Keratinocyte (primary cell): ENCODE data around the gene CELF5. TPM values are rescaled to one million over a fixed set of nuclear protein-coding genes. Genes with fewer than 3 reads are reported as not detected.

Experiments used
- DNase-seq: peaks from one replicate; pipeline ENCODE4 v3.0.0-alpha.2; 2011; ENCODE audit warnings: low read depth, missing footprints, low spot score
- FAIRE-seq: peaks from 2 replicates; lab custom pipeline; 2011; peaks lifted over from hg19 to GRCh38; lab: Jason Lieb, UNC
- H2AFZ ChIP-seq: 2 replicates; pipeline ENCODE4 v1.6.0; 2012; ENCODE audit warnings: low read length, control low read depth, inconsistent platforms; ENCODE audit not compliant: control insufficient read depth
- H3K27ac ChIP-seq: 2 replicates; pipeline ENCODE4 v1.5.1; 2011; ENCODE audit warnings: low read length; ENCODE audit not compliant: control insufficient read depth, insufficient read depth
- H3K27me3 ChIP-seq: 3 replicates; pipeline ENCODE4 v1.6.0; 2011; ENCODE audit warnings: low read length; ENCODE audit not compliant: control insufficient read depth, insufficient read depth; ENCODE audit errors: extremely low read depth
- H3K36me3 ChIP-seq, 2 experiments: 2 replicates in 1 of 2; 3 replicates in 1 of 2; pipeline ENCODE4 v1.5.1; 2011; ENCODE audit warnings: low read length in 2 of 2, mild to moderate bottlenecking in 1 of 2; ENCODE audit not compliant: control insufficient read depth in 2 of 2, insufficient read depth in 2 of 2; ENCODE audit errors: extremely low read depth in 1 of 2
- H3K4me1 ChIP-seq: 3 replicates; pipeline ENCODE4 v1.5.1; 2011; ENCODE audit warnings: low read length; ENCODE audit not compliant: control insufficient read depth, insufficient read depth; ENCODE audit errors: extremely low read depth
- H3K4me2 ChIP-seq: 3 replicates; pipeline ENCODE4 v1.6.0; 2011; ENCODE audit warnings: low read depth, low read length; ENCODE audit not compliant: control insufficient read depth, insufficient read depth; ENCODE audit errors: extremely low read depth
- H3K4me3 ChIP-seq, 3 experiments: fragments of 200-600 bp in 1 of 3; sonication (generic) in 1 of 3; 2 replicates in 2 of 3; 3 replicates in 1 of 3; pipeline ENCODE4 v1.5.1; 2011 to 2016; ENCODE audit warnings: low read length in 3 of 3, mild to moderate bottlenecking in 3 of 3, control low read depth in 2 of 3, inconsistent platforms in 1 of 3, low read depth in 1 of 3, mixed read lengths in 1 of 3, mixed run types in 1 of 3, moderate library complexity in 1 of 3; ENCODE audit not compliant: control insufficient read depth in 2 of 3, insufficient read depth in 2 of 3; ENCODE audit errors: extremely low read depth in 1 of 3
- H3K79me2 ChIP-seq: 2 replicates; pipeline ENCODE4 v1.6.0; 2012; ENCODE audit warnings: low read length; ENCODE audit not compliant: control insufficient read depth, insufficient read depth
- H3K9ac ChIP-seq: 3 replicates; pipeline ENCODE4 v1.6.0; 2011; ENCODE audit warnings: low read length; ENCODE audit not compliant: control insufficient read depth, insufficient read depth; ENCODE audit errors: extremely low read depth
- H3K9me1 ChIP-seq: 3 replicates; pipeline ENCODE4 v1.6.0; 2011; ENCODE audit warnings: low read length; ENCODE audit not compliant: control insufficient read depth, insufficient read depth; ENCODE audit errors: extremely low read depth
- H3K9me3 ChIP-seq: 2 replicates; pipeline ENCODE4 v1.5.1; 2012; ENCODE audit warnings: low read depth, low read length; ENCODE audit not compliant: control insufficient read depth
- H4K20me1 ChIP-seq: 3 replicates; pipeline ENCODE4 v1.6.0; 2011; ENCODE audit warnings: low read length; ENCODE audit not compliant: control insufficient read depth, insufficient read depth; ENCODE audit errors: extremely low read depth
- CTCF ChIP-seq, 3 experiments: IDR thresholded peaks in 1 of 3; conservative IDR thresholded peaks in 1 of 3; optimal IDR thresholded peaks in 1 of 3; 2 replicates in 2 of 3; 3 replicates in 1 of 3; pipeline versions ENCODE3 to v1.5.1; 2011; ENCODE audit warnings: low read length in 3 of 3, mild to moderate bottlenecking in 3 of 3, moderate library complexity in 2 of 3, control low read depth in 1 of 3, inconsistent platforms in 1 of 3; ENCODE audit not compliant: insufficient read depth in 2 of 3; ENCODE audit errors: extremely low read depth in 1 of 3
- EZH2 ChIP-seq: IDR thresholded peaks from one replicate; pipeline ENCODE4 v1.6.1; 2012; ENCODE audit warnings: inconsistent platforms, mild to moderate bottlenecking, low read length, moderate library complexity
- dilution Hi-C: fragments of 300-500 bp; cut with MboI; formaldehyde crosslinking; loops from one replicate; pipeline ENCODE4 v1.7.0; 2020; ENCODE audit warnings: low sequenced_read_pairs; ENCODE audit not compliant: extremely low pct_ligation_motif_present
- polyA plus RNA-seq, 5 experiments: library from polyadenylated mRNA; depleted of rRNA in 3 of 5; stranded (reverse) in 3 of 5; stranded (forward) in 1 of 5; unstranded in 1 of 5; fragments of >200 nt; gene quantifications; 1 replicate in 1 of 5; 2 replicates in 3 of 5; 3 replicates in 1 of 5; pipeline versions ENCODE4 v1.2.1 to v1.2.3, GENCODE V29; 2011 to 2012; ENCODE audit warnings: missing spikeins in 2 of 5, low read depth in 1 of 5, low replicate concordance in 1 of 5

The CELF5 gene
- polyA plus RNA-seq, 1 donor (not counting 4 experiments of a cell fraction or from before 2014, with no cell fraction given) = 0.04 TPM

DNA sequence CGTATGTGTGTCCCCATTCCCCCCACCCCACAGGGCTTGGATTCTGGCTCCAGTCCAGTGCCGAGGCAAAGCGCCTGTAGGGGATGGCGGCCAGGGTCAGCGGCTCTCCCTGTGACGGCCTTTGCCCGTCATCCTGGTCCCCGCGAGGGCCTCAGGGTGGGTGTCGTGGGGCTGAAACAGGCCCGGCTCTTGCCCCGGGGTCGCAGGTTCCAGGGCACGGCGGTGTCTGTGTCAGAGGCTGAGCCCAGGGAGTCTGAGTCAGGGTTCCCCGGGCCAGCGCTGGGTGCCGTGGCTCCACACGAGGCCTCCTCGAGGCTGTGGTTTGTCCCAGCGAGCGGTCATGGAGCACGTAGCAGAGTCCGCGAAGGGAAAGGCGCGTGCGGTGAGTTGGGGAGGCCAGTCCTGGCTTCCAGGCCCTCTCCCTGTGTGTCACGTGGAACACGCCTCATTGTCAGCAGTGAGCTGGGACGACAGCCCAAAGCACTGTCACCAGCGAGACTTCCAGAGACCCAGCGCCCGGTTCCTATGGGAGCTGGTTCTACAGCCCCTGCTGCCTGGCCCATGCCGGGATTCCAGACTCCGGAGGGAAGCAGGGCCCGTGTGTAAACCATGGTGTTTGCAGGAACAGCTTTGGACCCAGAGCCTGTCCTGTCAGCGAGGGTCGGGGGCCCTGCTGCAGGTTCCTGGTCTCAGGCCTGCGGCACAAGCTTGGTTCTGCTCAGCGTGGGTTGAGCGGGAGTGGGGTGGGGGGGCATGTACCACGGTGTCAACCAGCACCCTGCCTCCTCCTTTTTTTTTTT is 25.4 kb upstream of the CELF5 start:
- no peak overlapping the region for H3K4me2 ChIP-seq
- H3K27ac ChIP-seq = no peak overlapping the region
- dilution Hi-C loops = no loop called here
- H4K20me1 ChIP-seq = no peaks in the 10 kb centered on the region
- no peaks in the 10 kb centered on the region for H3K9me3 ChIP-seq
- no peak for DNase-seq
- H2AFZ ChIP-seq = no peak overlapping the region
- TF ChIP-seq CTCF (optimal IDR thresholded peaks at IDR 0.05 in 1 of 3, IDR thresholded peaks at IDR 0.05 in 1 of 3, conservative IDR thresholded peaks at IDR 0.05 in 1 of 3; ENCODE audit: extremely low read depth in 1 of 3, insufficient read depth in 2 of 3, low read length in 3 of 3) (no peak), EZH2 (no peak)
- no peaks in the 10 kb centered on the region for H3K4me1 ChIP-seq
- H3K4me3 ChIP-seq = no peak overlapping the region
- H3K36me3 ChIP-seq = peaks cover 10 to 20% of the 10 kb centered on the region in 2 experiments
- no peaks in the 10 kb centered on the region for H3K27me3 ChIP-seq
- no peaks in the 10 kb centered on the region for H3K9me1 ChIP-seq
- H3K79me2 ChIP-seq = no peaks in the 10 kb centered on the region
- no peak for FAIRE-seq
- no peak overlapping the region for H3K9ac ChIP-seq

DNA sequence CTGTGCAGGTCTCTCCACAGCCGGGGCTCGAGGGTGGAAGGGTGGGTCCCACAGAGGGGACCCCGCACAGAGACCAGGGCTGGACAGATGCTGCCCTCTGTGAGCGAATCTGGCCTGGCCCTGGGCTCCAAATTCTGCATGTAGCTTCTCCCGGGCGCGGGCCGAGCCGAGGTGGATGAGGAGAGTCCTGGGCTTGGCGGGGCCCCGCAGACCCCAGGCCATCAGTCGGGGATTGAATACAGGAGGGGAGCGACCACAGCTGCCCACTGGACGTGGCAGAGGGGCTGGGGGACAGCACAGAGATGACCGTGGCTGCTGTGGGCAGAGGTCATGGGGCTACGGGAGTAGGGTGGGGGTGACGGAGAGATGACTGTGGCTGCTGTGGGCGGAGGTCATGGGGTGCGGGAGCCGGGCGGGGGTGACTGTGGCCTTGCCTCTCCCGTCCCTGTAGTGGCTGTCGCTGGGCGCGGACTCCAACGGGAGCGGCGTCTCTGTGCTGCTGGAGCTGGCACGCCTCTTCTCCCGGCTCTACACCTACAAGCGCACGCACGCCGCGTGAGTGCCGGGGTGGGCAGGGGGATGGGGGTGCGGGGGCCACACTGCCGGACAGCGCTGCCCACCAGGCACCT is 23.3 kb upstream of the CELF5 start:
- Histone ChIP-seq H3K4me2 (no peak overlapping the region), H4K20me1 (no peaks in the 10 kb centered on the region), H3K9ac (no peak overlapping the region), H3K36me3 (peaks cover 16 to 18% of the 10 kb centered on the region in 2 experiments), H2AFZ (no peak overlapping the region), H3K79me2 (no peaks in the 10 kb centered on the region), H3K27ac (no peak overlapping the region), H3K4me3 (no peak overlapping the region), H3K4me1 (no peaks in the 10 kb centered on the region), H3K27me3 (no peaks in the 10 kb centered on the region), H3K9me3 (no peaks in the 10 kb centered on the region), H3K9me1 (no peaks in the 10 kb centered on the region)
- no peak for TF ChIP-seq EZH2
- TF ChIP-seq CTCF (optimal IDR thresholded peaks at IDR 0.05 in 1 of 3, IDR thresholded peaks at IDR 0.05 in 1 of 3, conservative IDR thresholded peaks at IDR 0.05 in 1 of 3; ENCODE audit: extremely low read depth in 1 of 3, insufficient read depth in 2 of 3, low read length in 3 of 3) = no peak
- no peak for DNase-seq
- no peak for FAIRE-seq
- dilution Hi-C loops = no loop called here
